GM21528 (cell line): ENCODE results near the gene ATP6V1G3.
"Not testable (repeated sequence)": the region's sequence is repeated elsewhere in the genome, so short reads cannot be mapped to it uniquely, and the experiment has no call there.

Source experiments
- ATAC-seq: cut with Tn5 transposase; IDR thresholded peaks from one replicate; pipeline ENCODE4 v1.9.1; 2021; ENCODE audit warnings: mild to moderate bottlenecking, moderate library complexity; ENCODE audit not compliant: unreplicated experiment, low FRiP score

Gene ATP6V1G3

GRCh38 chr1:198498881-198499280, 41.6 kb downstream of the ATP6V1G3 start:
- no peak for ATAC-seq

- no peak for ATAC-seq
These were observed 42.4 kb downstream of the ATP6V1G3 start for GRCh38 chr1:198498103-198498385.

- no peak for ATAC-seq
These were observed 43.0 kb downstream of the ATP6V1G3 start for GRCh38 chr1:198497326-198498102.

GRCh38 chr1:198496216-198497143, 44.0 kb downstream of the ATP6V1G3 start:
- ATAC-seq: no peak

- ATAC-seq: no peak
These were observed 44.8 kb downstream of the ATP6V1G3 start for GRCh38 chr1:198495631-198496030.

GRCh38 chr1:198494658-198495103, 45.8 kb downstream of the ATP6V1G3 start:
- no peak for ATAC-seq

GRCh38 chr1:198494139-198494538, 46.3 kb downstream of the ATP6V1G3 start:
- no peak for ATAC-seq

GRCh38 chr1:198493329-198493728, 47.2 kb downstream of the ATP6V1G3 start:
- ATAC-seq: no peak

- ATAC-seq: no peak
These were observed 47.6 kb downstream of the ATP6V1G3 start for GRCh38 chr1:198492872-198493271.

- ATAC-seq: no peak
These were observed 48.9 kb downstream of the ATP6V1G3 start for GRCh38 chr1:198491596-198491995.

- no peak for ATAC-seq
These were observed 49.5 kb downstream of the ATP6V1G3 start for GRCh38 chr1:198491028-198491427.

GRCh38 chr1:198490224-198490623, 50.3 kb downstream of the ATP6V1G3 start:
- no peak for ATAC-seq

- no peak for ATAC-seq
These were observed 53.6 kb downstream of the ATP6V1G3 start for GRCh38 chr1:198486903-198487302.

GRCh38 chr1:198483645-198484044, 56.8 kb downstream of the ATP6V1G3 start:
- ATAC-seq: no peak

GRCh38 chr1:198483006-198483405, 57.5 kb downstream of the ATP6V1G3 start:
- ATAC-seq: no peak

GRCh38 chr1:198481661-198482060, 58.8 kb downstream of the ATP6V1G3 start:
- ATAC-seq: no peak

- ATAC-seq: no peak
These were observed 59.6 kb downstream of the ATP6V1G3 start for GRCh38 chr1:198480876-198481275.

- ATAC-seq: not testable (repeated sequence)
These were observed 63.1 kb downstream of the ATP6V1G3 start for GRCh38 chr1:198477354-198477753.
